Hepatocyte (in vitro differentiated cells): Measurements from ENCODE around the gene FMO5.

Experiments used
- CTCF ChIP-seq: fragments of 200-600 bp; sonication (generic); IDR thresholded peaks from 2 replicates; pipeline ENCODE4 v1.5.1; 2016; ENCODE audit warnings: antibody characterized with exemption, mild to moderate bottlenecking; ENCODE audit not compliant: poor library complexity
- EZH2 ChIP-seq: fragments of 200-600 bp; sonication (generic); IDR thresholded peaks from 2 replicates; pipeline ENCODE4 v1.6.1; 2016; ENCODE audit warnings: antibody characterized with exemption, mild to moderate bottlenecking, borderline replicate concordance
- EZH2phosphoT487 ChIP-seq: fragments of 200-600 bp; sonication (generic); IDR thresholded peaks from one replicate; pipeline ENCODE4 v1.6.1; 2018; ENCODE audit warnings: antibody characterized with exemption, mild to moderate bottlenecking, low read depth, moderate library complexity; ENCODE audit not compliant: unreplicated experiment, severe bottlenecking

- TF ChIP-seq EZH2 (no peak), CTCF (no peak), EZH2phosphoT487 (no peak)
Observed at GRCh38 chr1:147235822-147236221, 10.7 kb upstream of the FMO5 start.
